CD4-positive, alpha-beta T cell treated with Interleukin-10 for 1 hour (primary cell): ENCODE data around the gene ALB.

Experiments
- DNase-seq: peaks from one replicate; pipeline ENCODE4 v3.0.0-alpha.2; 2020

The ALB gene

GRCh38 chr4:73409012-73409862 is 5.2 kb downstream of the ALB start:
- DNase-seq: no peak

DNA sequence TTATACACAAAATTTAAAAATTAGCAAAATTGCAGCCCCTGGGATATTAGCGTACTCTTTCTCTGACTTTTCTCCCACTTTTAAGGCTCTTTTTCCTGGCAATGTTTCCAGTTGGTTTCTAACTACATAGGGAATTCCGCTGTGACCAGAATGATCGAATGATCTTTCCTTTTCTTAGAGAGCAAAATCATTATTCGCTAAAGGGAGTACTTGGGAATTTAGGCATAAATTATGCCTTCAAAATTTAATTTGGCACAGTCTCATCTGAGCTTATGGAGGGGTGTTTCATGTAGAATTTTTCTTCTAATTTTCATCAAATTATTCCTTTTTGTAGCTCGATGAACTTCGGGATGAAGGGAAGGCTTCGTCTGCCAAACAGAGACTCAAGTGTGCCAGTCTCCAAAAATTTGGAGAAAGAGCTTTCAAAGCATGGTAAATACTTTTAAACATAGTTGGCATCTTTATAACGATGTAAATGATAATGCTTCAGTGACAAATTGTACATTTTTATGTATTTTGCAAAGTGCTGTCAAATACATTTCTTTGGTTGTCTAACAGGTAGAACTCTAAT is 6.0 kb downstream of the ALB start:
- DNase-seq: no peak

- no peak for DNase-seq
These were observed 7.0 kb downstream of the ALB start for GRCh38 chr4:73410916-73411730.

GRCh38 chr4:73411731-73412414 is 7.8 kb downstream of the ALB start:
- no peak for DNase-seq

DNA sequence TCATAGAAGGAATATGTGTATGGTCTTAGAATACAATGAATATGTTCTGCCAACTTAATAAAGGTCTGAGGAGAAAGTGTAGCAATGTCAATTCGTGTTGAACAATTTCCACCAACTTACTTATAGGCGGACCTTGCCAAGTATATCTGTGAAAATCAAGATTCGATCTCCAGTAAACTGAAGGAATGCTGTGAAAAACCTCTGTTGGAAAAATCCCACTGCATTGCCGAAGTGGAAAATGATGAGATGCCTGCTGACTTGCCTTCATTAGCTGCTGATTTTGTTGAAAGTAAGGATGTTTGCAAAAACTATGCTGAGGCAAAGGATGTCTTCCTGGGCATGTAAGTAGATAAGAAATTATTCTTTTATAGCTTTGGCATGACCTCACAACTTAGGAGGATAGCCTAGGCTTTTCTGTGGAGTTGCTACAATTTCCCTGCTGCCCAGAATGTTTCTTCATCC is 9.2 kb downstream of the ALB start:
- DNase-seq: no peak

DNA sequence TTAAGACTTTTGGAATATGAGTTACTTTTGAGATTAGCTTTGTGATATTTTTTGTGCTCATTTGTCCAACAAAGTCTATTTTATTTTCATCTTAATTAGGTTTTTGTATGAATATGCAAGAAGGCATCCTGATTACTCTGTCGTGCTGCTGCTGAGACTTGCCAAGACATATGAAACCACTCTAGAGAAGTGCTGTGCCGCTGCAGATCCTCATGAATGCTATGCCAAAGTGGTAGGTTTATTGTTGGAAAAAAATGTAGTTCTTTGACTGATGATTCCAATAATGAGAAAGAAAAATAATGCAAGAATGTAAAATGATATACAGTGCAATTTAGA is 10.8 kb downstream of the ALB start:
- no peak for DNase-seq

DNA sequence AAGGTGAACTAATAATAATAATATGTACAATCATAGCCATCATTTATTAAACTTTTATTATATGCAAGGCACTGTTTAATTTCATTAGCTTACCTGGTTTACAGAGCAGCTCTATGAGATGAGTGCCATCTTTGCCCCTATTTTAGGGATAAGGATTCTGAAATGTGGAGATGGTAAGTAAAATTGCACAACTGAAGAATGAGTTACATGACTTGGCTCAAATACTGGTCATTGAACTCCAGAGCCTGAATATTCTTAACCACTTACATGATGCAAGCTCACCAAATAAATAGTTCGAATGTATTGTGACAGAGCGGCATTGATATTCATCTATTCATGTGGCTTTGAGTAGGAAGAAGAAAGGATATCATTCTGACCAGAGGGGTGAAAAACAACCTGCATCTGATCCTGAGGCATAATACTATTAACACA is 11.7 kb downstream of the ALB start:
- no peak for DNase-seq

GRCh38 chr4:73416423-73417087 is 12.5 kb downstream of the ALB start:
- DNase-seq: no peak

- no peak for DNase-seq
These were observed 13.3 kb downstream of the ALB start for GRCh38 chr4:73417342-73417741.

DNA sequence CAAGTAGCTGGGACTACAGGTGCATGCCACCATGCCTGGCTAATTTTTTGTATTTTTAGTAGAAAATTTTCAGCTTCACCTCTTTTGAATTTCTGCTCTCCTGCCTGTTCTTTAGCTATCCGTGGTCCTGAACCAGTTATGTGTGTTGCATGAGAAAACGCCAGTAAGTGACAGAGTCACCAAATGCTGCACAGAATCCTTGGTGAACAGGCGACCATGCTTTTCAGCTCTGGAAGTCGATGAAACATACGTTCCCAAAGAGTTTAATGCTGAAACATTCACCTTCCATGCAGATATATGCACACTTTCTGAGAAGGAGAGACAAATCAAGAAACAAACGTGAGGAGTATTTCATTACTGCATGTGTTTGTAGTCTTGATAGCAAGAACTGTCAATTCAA is 13.9 kb downstream of the ALB start:
- DNase-seq: no peak

GRCh38 chr4:73418677-73419076 is 14.6 kb downstream of the ALB start:
- DNase-seq: no peak

DNA sequence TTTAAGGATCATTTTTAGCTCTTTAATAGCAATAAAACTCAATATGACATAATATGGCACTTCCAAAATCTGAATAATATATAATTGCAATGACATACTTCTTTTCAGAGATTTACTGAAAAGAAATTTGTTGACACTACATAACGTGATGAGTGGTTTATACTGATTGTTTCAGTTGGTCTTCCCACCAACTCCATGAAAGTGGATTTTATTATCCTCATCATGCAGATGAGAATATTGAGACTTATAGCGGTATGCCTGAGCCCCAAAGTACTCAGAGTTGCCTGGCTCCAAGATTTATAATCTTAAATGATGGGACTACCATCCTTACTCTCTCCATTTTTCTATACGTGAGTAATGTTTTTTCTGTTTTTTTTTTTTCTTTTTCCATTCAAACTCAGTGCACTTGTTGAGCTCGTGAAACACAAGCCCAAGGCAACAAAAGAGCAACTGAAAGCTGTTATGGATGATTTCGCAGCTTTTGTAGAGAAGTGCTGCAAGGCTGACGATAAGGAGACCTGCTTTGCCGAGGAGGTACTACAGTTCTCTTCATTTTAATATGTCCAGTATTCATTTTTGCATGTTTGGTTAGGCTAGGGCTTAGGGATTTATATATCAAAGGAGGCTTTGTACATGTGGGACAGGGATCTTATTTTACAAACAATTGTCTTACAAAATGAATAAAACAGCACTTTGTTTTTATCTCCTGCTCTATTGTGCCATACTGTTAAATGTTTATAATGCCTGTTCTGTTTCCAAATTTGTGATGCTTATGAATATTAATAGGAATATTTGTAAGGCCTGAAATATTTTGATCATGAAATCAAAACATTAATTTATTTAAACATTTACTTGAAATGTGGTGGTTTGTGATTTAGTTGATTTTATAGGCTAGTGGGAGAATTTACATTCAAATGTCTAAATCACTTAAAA is 15.3 kb downstream of the ALB start:
- DNase-seq: no peak

- DNase-seq: no peak
These were observed 16.5 kb downstream of the ALB start for GRCh38 chr4:73420615-73421014.

DNA sequence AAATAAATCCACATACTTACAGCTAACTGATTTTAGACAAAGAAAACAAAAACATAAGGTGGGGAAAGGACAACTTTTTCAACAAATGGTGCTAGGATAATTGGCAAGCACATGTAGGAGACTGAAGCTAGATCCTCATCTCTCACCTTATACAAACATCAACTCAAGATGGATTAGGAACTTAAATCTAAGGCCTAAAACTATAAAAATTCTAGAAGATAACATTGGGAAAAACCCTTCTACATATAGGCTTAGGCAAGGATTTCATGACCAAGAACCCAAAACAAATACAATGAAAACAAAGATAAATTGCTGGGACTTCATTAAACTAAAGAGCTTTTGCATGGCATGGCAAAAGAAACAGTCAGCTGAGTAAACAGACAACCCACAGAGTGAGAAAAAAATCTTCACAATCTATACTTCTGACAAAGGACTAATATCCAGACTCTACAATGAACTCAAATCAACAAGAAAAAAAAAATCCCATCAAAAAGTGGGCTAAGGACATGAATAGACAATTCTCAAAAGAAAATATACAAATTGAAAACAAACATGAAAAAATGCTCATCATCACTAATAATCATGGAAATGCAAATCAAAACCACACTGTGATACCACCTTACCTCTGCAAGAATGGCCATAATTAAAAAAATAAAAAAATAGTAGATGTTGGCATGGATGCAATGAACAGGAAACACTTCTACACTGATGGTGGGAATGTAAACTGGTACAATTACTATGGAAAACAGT is 17.8 kb downstream of the ALB start:
- DNase-seq: no peak

- DNase-seq: no peak
These were observed 18.3 kb downstream of the ALB start for GRCh38 chr4:73422458-73422752.

GRCh38 chr4:73423184-73423583 is 19.1 kb downstream of the ALB start:
- DNase-seq: no peak

GRCh38 chr4:73426666-73427065 is 22.6 kb downstream of the ALB start:
- no peak for DNase-seq

GRCh38 chr4:73429118-73429517 is 25.0 kb downstream of the ALB start:
- no peak for DNase-seq

GRCh38 chr4:73429826-73430587 is 25.9 kb downstream of the ALB start:
- no peak for DNase-seq

- DNase-seq: no peak
These were observed 27.7 kb downstream of the ALB start for GRCh38 chr4:73431813-73432168.
